ENCODE data around the gene SLC17A1.

DNA sequence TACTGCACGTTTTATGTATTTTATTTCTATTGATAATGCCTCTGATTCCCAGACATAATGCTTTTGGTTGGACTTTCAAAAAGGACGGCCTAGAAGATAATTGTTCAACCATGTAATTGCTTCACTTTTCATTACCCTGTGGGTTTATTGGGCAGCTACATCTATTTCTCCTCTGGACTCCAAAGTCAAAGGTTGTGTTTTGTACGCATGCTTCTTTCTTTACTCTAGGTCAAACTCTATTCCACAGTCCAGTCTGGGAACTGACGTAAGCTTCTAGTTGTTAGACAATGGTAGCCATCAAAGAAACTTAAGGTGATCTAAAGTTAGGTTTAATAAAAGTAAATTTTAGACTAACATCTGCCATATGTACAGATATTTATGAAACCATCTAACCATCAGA is 48.7 kb upstream of the SLC17A1 start:
- TF ChIP-seq CTCF (IDR thresholded peaks at IDR 0.05) (no peak), POLR2A (IDR thresholded peaks at IDR 0.05) (no peak)

Data from Peyer's patch (tissue), 4 donors.